Measurements from ENCODE around the gene DUT.

GRCh38 chr15:48389691-48390143 lies 58.5 kb downstream of the DUT start:
- no peak for TF ChIP-seq CTCF (IDR thresholded peaks at IDR 0.05; ENCODE audit: insufficient read depth, low read length)
- TF ChIP-seq GABPA (IDR thresholded peaks at IDR 0.05; ENCODE audit: low read depth), result no peak
- no peak for TF ChIP-seq POLR2AphosphoS5 (IDR thresholded peaks at IDR 0.05; ENCODE audit: low read depth)
- no peak for TF ChIP-seq REST (IDR thresholded peaks at IDR 0.05; ENCODE audit: insufficient replicate concordance, low read depth)
